HG03442 (cell line): ENCODE data around the gene TPD52L2.

Source experiments
- ATAC-seq: cut with Tn5 transposase; IDR thresholded peaks from one replicate; pipeline ENCODE4 v1.9.1; 2021; ENCODE audit warnings: mild to moderate bottlenecking, moderate library complexity; ENCODE audit not compliant: unreplicated experiment

Gene TPD52L2

DNA sequence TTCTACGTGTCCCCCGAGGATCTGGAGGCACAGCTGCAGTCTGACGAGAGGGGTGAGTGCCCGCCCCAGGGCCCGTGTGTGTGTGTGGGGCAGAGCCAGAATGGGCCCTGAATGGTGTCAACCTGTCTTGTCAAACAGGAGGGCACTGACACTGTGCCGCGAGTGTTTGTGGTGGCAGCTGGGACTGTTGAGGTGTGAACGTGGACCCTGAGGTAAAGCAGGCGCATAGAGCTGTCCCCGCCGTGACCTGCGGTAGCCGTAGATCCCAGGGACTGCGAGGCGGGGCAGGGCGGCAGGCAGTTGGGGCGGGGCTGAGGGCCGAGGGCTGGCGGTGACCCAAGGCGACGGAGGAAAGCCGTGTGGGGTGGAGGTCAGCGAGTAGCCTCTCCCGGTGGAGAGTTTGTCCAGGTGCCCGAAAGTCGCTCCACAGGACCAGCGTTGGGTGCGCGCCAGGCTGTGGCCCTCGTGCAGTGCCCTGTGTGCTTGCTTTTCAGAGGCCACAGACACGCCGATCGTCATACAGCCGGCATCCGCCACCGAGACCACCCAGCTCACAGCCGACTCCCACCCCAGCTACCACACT lies 66.0 kb downstream of the TPD52L2 start:
- ATAC-seq: no peak

DNA sequence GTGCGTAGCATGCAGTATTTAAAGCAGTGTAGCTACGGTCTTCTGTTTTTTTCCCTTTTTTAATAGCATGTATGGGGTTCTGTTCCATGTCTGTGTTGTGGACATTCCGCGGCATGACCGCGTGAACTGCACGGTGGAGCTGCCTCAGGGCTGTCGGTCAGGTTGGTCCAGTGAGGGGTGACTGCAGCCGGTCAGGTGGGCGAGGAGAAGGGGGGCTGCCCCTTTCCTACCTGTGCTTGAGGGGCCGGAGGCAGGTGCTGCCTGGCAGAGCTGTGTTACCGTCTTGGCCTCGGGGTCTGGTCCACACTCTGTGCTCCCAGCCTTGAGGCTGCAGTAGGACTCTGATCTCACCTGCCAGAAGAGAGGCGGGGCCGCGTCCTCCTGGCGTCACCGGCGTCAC lies 66.7 kb downstream of the TPD52L2 start:
- ATAC-seq: no peak

DNA sequence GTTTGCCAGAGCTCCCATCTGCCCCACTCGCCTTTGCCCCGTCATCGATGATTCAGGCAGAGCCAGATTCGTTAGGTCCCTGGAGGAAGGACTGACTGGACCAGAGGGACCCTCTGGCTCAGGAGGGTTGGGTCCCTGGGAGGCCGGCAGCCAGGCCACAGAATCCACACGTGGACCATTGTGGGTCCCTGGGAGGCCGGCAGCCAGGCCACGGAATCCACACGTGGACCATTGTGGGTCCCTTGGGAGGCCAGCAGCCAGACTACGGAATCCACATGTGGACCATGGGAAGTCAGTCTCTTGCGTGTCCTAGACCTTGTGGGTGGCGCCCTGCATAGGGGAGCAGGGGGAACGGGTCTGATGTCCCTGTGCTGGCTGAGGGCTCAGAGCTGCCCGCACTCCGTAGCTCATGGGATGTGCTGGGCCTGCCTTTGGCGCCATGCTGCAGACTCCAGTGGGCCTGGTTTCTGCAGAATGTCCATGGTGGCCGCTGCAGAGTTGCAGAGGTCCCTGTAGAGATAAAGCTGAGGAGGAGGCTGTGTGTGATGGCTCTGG lies 67.6 kb downstream of the TPD52L2 start:
- ATAC-seq: no peak

DNA sequence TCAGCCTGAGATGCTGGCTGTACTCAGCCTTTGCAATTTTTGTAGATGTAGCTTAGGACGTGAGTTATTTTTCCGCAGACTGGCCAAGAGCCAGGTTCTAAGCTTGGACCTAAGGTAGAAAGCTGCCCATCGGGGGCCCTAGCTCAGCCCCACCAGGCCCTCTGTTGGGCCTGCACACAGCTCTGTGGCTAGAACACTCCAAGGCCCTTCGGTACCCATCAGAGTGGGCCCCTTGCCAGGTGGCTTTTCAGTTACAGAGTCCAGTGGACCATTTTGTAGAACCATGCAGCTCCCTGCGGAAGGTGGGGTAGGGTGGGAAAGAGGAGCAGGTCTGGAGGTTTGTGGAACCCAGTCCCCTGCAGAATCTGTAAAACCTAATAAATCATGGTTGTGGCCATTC lies 68.6 kb downstream of the TPD52L2 start:
- ATAC-seq: no peak

DNA sequence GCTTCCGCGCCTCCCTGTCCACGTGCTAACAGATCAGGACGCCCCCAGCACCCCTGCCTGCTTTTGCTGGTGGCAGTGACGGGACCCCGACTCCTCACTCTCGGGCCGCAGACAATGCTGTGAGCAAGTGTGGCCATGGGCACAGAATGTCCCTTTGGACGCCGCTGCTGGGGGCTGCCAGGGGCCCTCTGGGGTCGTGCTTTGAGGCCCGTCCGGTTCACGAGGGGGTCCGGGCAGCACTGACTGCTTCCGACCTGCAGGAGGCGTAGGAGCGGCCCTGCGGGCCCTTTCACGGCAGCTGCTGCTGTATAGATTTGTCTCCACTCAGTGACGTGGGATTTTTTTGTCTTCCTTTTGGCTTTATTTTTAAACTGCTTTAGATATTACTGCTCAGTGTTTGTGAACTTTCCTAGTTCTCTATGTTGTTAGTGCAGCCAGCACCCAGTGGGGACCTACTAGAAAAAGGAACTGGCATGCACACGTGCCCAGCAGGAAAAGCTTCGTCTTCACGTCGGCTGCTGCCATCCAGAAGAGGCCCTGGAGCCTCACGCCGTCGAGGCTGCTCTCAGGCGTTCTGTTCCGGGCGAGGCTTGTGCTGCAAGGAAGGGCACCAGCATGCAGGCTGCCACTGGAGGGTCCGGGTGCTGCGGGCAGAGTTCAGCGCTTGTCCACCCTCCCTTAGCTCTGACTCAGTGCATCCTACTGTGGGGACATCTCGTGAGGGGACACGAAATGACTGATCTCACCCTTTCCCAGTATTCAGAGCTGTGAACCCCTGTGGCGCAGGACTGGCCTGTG lies 69.4 kb downstream of the TPD52L2 start:
- ATAC-seq: no peak

DNA sequence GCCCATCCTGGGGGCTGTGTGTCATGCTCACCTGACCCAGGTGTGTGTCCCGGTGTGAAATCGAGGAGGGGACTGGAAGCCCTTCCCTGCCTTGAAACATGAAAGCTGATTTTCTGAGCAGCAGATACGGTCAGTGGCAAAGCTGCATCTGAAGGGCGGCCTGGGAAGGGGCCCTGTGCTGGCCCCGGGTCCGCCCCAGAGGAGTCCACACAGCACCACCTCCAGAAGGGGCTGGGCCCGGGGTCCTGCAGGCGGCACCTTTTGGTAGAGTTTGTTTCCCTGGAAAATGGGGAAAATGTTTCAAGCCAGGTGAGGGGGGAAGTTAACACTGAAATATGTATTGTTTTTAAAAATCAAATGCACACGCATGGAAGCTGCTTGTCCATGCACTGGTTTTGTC lies 70.4 kb downstream of the TPD52L2 start:
- ATAC-seq: no peak

DNA sequence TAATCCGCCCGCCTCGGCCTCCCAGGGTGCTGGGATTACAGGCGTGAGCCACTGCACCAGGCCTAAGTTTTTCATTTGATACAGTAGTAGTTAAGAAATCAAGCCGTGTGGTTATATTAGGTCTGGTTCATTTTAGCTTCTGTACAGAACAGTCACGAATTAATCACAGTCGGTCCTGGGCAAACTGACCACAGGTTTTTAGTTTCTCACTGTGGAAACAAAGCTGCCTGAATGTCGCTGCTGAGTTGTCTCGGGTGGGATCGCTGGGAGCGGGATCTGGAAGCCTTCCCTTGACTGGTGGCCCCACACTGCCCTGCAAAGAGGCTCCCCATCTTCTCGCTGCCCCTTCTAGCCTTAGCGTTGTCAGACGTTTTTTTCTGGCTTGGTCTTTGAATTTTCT lies 72.5 kb downstream of the TPD52L2 start:
- ATAC-seq: no peak

DNA sequence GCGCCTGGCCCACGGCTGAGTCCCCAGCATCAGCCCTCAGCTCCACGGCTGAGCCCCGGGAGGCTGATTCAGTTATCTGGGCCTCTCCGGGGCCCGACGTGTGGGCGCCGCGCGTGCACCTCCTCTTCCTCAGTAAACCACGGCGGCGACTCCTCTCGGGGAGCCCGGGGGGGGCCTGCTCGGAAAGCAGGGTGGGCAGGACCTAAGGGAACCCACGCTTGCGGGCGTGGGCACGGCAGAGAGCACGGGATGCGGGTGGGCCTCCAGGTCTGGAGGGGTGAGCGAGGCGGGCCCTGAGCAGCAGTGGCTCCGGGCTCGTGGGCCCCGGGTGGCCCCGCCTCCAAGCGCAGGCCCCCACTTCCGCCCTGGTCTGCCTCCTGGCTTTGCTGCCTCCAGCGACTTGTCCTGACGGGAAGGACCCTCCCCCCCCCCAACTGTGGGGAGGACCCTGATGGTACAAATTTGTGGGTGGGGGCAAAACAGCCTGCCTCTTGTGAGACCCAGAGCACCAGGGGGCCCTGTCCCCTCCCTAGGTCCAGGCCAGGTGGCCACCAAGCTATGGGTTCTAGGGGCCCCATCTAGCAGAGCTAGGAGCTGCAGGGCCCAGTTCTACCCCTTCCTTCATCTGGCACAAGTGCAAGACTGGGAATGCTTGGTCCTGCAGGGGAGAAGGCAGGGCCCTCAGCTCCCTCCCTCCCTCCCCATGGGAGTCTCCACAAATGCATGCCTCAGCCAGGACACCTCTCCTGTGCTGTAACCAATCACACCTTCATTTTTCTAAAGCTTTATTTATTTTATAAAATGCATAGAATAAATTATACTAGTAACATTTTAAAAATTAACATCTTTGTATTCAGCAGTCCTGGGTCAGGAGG lies 74.2 kb downstream of the TPD52L2 start:
- no peak for ATAC-seq

DNA sequence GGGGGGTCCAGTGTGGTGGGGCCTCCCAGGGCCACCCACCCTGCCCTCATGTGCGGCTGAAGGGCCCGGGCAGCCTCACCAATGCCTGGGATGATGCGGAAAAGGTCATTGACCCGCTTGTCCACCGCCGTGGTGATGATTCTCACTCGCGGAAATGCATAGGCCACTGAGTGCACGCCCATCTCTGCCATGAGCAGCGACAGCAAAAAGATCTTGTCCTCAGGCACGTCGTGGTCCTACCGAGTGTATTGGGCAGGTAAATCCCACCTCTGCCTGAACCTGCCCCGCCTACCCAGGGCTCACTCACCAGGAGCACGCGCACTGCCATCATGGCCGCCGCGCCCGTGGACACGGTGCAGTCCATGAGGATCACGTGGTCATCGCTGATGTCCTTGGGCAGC lies 75.0 kb downstream of the TPD52L2 start:
- no peak for ATAC-seq

DNA sequence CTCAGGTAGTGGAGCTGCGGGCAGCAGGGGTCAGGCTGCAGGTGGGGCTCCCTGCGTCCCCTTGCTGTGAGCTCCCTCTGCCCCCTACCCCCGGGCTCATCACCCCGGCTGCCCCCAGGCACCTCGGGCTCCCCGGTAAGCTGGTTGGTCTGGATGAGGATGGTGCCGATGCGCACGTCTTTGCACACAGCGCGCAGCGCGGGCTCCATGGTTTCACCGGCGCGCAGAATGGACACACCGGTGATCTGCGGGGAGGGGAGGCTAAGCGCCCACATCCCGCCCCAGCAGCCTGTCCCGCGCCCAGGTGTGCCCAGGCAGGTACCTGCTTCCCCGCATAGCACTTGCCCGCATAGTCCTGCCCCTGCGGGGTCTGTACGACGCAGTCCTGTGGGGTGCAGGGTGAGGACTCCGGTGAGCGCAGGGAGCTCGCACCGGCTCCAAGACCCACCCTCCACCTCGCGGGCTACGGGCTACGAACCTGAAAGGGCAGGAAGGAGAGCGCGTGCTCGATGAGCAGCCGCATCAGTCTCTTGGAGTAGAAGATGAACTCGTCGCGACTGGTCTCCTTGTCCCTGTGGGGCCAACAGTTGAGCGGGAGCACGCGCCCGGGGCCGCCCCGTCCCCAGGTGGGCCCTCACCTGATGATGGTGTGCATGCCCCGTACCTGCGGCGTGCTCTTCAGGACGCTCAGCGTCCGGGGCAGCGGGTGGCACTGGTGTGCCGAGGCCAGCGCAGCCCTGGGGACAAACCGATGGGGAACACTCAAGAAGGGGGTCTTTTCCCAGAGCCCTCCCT lies 75.6 kb downstream of the TPD52L2 start:
- ATAC-seq: no peak
